ENCODE measurements around the gene KRTAP22-2. TPM values are rescaled to one million over a fixed set of nuclear protein-coding genes. Genes with fewer than 3 reads are reported as not detected.

Gene KRTAP22-2
- total RNA-seq: not detected in 2 replicates

GRCh38 chr21:30590297-30590696, at the start of gene KRTAP22-2:
Gene KRTAP22-2 (minus strand): TSS chr21:30590397.

DNA sequence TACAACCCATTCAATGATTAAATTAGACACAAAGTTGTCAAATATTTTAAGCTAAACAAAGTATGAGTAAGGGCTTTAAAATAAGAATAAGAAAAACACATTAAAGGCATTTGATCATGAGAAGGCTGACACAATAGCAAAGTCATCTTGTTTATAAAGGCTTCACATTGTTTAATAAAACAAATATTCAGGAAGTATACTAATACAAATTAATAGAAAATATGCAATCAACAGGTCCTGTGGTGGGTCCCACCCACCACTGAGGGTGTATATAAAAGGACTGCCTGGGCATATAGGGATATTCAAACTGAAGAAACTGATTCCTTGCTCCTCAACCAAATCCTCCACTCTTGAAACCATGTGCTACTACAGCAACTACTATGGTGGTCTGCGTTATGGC, 44.7 kb upstream of the KRTAP22-2 start, which contains the start of gene KRTAP20-2:
Gene KRTAP20-2, plus strand, starts transcription at position 301 of the 400 bp plus-strand sequence. Its CDS starts 58 bp downstream, at position 359.

GRCh38 chr21:30620522-30620921, 30.3 kb upstream of the KRTAP22-2 start, which contains the start of gene KRTAP20-4:
Gene KRTAP20-4 (plus strand): TSS chr21:30620627.

DNA sequence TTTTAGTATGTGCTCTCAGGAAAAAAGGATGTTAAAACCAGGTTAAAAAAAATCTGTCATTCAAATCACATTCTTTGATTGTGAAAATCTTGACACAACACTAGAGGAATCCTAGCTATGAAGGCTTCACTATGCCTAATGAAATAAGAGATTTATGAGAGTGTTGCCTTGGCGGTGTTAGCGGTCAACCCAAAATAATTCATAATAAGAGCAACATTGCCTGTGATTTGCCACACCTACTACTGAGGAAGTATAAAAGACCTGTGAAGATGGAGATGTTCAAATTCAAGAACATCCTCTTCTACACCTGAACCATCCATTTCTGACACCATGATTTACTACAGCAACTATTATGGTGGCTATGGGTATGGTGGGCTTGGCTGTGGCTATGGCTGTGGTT, 25.9 kb upstream of the KRTAP22-2 start, which contains the start of gene KRTAP20-1:
Gene KRTAP20-1, plus strand, starts transcription at position 301 of the 400 bp plus-strand sequence. Its CDS starts 30 bp downstream, at position 331.

GRCh38 chr21:30613836-30614235, 23.6 kb upstream of the KRTAP22-2 start, which contains the start of gene KRTAP6-1:
Gene KRTAP6-1 (minus strand): TSS chr21:30613930. CDS start chr21:30613904, 26 bp downstream.

DNA sequence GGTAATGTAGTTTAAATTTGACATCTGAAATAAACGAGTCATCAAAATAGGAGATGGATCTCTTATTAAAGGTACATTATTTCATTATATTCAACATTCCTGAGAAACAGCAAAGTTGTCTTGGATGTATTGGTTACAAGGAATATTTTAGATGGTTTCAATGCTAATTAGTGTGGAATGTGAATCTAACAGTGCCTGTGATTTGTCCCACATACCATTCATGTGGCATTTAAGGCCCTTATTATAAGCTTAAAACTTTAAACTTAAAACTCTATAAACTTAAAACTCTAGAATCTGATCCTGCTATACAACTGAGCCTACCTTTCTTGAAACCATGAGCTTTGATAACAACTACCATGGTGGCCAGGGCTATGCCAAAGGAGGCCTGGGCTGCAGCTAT, 10.6 kb upstream of the KRTAP22-2 start, which contains the start of gene KRTAP22-1:
Gene KRTAP22-1, plus strand, starts transcription at position 301 of the 400 bp plus-strand sequence.

GRCh38 chr21:30598802-30599201, 8.6 kb upstream of the KRTAP22-2 start, which contains the start of gene KRTAP6-2:
Gene KRTAP6-2 (minus strand): TSS chr21:30598902. CDS start chr21:30598874, 28 bp downstream.

GRCh38 chr21:30592140-30592539, 1.9 kb upstream of the KRTAP22-2 start, which contains the start of gene KRTAP6-3:
Gene KRTAP6-3 (plus strand): TSS chr21:30592440. CDS start chr21:30592446, 6 bp downstream.

DNA sequence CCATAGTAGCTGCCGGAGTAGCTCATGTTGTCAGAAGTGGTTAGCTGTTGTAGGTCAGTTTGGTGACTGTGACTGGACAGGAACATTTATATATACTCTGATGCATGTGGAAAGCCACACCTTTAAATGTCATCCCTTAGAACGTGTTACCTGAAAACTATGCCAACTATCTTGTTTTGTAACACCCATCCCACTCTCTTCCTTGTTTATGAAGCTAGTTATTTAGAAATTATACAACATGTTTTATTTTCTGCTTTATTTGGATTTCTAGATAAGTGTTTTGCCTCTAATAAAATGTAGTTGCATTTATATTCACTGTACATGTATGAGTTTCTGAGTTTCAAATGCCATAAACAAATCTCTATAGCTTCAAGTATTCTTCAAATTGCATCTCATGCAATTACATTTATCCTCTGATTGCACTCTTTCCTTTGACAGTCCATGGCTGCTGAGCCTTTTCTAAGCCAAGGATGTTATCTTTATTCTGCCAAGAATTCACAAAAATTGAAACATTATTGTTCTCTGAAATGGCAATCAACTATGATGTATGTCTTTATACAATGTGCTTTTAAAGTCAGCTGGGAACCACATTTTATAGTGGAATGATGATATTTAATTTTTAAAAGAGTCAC, 28.8 kb downstream of the KRTAP22-2 start, which contains the start of gene KRTAP19-7:
Gene KRTAP19-7, minus strand, starts transcription at position 51 of the 632 bp plus-strand sequence. Its CDS starts 25 bp downstream, at position 26.

GRCh38 chr21:30541764-30542163, 48.4 kb downstream of the KRTAP22-2 start, which contains the start of gene KRTAP19-6:
Gene KRTAP19-6 (minus strand): TSS chr21:30541864. CDS start chr21:30541833, 31 bp downstream.

Other genes starting within 250 kb of the KRTAP22-2 start
- not detected in 2 replicates for gene KRTAP23-1, start 241.8 kb downstream of the KRTAP22-2 start, total RNA-seq
- not detected in 2 replicates for gene KRTAP13-2, start 218.1 kb downstream of the KRTAP22-2 start, total RNA-seq
- not detected in 2 replicates for gene KRTAP13-1, start 194.4 kb downstream of the KRTAP22-2 start, total RNA-seq
- gene KRTAP13-3, start 164.5 kb downstream of the KRTAP22-2 start, total RNA-seq: not detected in 2 replicates
- gene KRTAP13-4, start 160.2 kb downstream of the KRTAP22-2 start, total RNA-seq: not detected in 2 replicates
- not detected in 2 replicates for gene KRTAP15-1, start 150.1 kb downstream of the KRTAP22-2 start, total RNA-seq
- not detected in 2 replicates for gene KRTAP19-1, start 110.0 kb downstream of the KRTAP22-2 start, total RNA-seq
- gene KRTAP19-2, start 103.0 kb downstream of the KRTAP22-2 start, total RNA-seq: not detected in 2 replicates
- gene KRTAP19-3, start 98.4 kb downstream of the KRTAP22-2 start, total RNA-seq: not detected in 2 replicates
- gene KRTAP19-4, start 93.2 kb downstream of the KRTAP22-2 start, total RNA-seq: not detected in 2 replicates
- gene KRTAP19-5, start 88.3 kb downstream of the KRTAP22-2 start, total RNA-seq: not detected in 2 replicates
- gene KRTAP19-6, start 48.5 kb downstream of the KRTAP22-2 start, total RNA-seq: not detected in 2 replicates
- gene KRTAP19-7, start 29.1 kb downstream of the KRTAP22-2 start, total RNA-seq: not detected in 2 replicates
- gene KRTAP6-3, start 2.0 kb upstream of the KRTAP22-2 start, total RNA-seq: not detected in 2 replicates
- gene KRTAP6-2, start 8.5 kb upstream of the KRTAP22-2 start, total RNA-seq: not detected in 2 replicates
- not detected in 2 replicates for gene KRTAP22-1, start 10.7 kb upstream of the KRTAP22-2 start, total RNA-seq
- gene KRTAP6-1, start 23.5 kb upstream of the KRTAP22-2 start, total RNA-seq: not detected in 2 replicates
- not detected in 2 replicates for gene KRTAP20-1, start 26.0 kb upstream of the KRTAP22-2 start, total RNA-seq
- not detected in 2 replicates for gene KRTAP20-4, start 30.2 kb upstream of the KRTAP22-2 start, total RNA-seq
- not detected in 2 replicates for gene KRTAP20-2, start 44.8 kb upstream of the KRTAP22-2 start, total RNA-seq
- not detected in 2 replicates for gene KRTAP20-3, start 52.5 kb upstream of the KRTAP22-2 start, total RNA-seq
- gene KRTAP21-3, start 128.4 kb upstream of the KRTAP22-2 start, total RNA-seq: not detected in 2 replicates
- not detected in 2 replicates for gene KRTAP21-2, start 156.9 kb upstream of the KRTAP22-2 start, total RNA-seq
- not detected in 2 replicates for gene KRTAP21-1, start 165.0 kb upstream of the KRTAP22-2 start, total RNA-seq
- gene KRTAP8-1, start 222.9 kb upstream of the KRTAP22-2 start, total RNA-seq: not detected in 2 replicates
- gene KRTAP7-1, start 239.4 kb upstream of the KRTAP22-2 start, total RNA-seq: not detected in 2 replicates